Activated CD4-positive, alpha-beta memory T cell treated with anti-CD3 and anti-CD28 coated beads for 36 hours (primary cell): Measurements from ENCODE around the gene LRRC46. TPM values are rescaled to one million over a fixed set of nuclear protein-coding genes. Genes with fewer than 3 reads are reported as not detected.

Experiments
- CTCF ChIA-PET: fragments of 350-600 bp; sonication (Branson Sonifier 250); formaldehyde crosslinking; loops from one replicate; lab custom pipeline; 2021; ENCODE audit warnings: antibody characterized with exemption, inconsistent platforms; lab: Charles Lee
- POLR2A ChIA-PET: fragments of 350-600 bp; sonication (Branson Sonifier 250); formaldehyde crosslinking; loops from one replicate; lab custom pipeline; 2021; ENCODE audit warnings: antibody characterized with exemption; lab: Charles Lee
- DNase-seq: peaks from one replicate; pipeline ENCODE4 v3.0.0-alpha.2; 2020
- H3K27ac Mint-ChIP-seq: one replicate; pipeline ENCODE4 v1.8.0; 2021; ENCODE audit warnings: mixed read lengths
- H3K27me3 Mint-ChIP-seq: one replicate; pipeline ENCODE4 v1.8.0; 2021; ENCODE audit warnings: mixed read lengths
- H3K36me3 Mint-ChIP-seq: one replicate; pipeline ENCODE4 v1.8.0; 2021; ENCODE audit warnings: mixed read lengths
- H3K4me1 Mint-ChIP-seq: one replicate; pipeline ENCODE4 v1.8.0; 2021; ENCODE audit warnings: low read depth, mixed read lengths
- H3K4me3 Mint-ChIP-seq: one replicate; pipeline ENCODE4 v1.8.0; 2021; ENCODE audit warnings: mild to moderate bottlenecking, mixed read lengths
- H3K9me3 Mint-ChIP-seq: one replicate; pipeline ENCODE4 v1.8.0; 2021; ENCODE audit warnings: mixed read lengths
- intact Hi-C: fragments of 100-400 bp; cut with micrococcal nuclease; formaldehyde crosslinking; loops from one replicate; pipeline ENCODE4 v1.15.1; 2023
- total RNA-seq, 2 experiments: library from RNA; stranded (reverse); gene quantifications; one replicate each; pipeline ENCODE4 v1.2.3, GENCODE V29; 2021

LRRC46 gene
- total RNA-seq, 2 experiments from 2014 or later = 0.29 to 0.59 TPM

GRCh38 chr17:47810200-47810821 lies 21.2 kb upstream of the LRRC46 start:
- POLR2A ChIA-PET = interaction anchor here (1.2 to 1.3 kb wide), 2 partner anchors 11 to 116 kb away, joined by 4 read pairs; partner anchors contain the start of genes OSBPL7 and TBKBP1
- peaks cover 9% of the 10 kb centered on the region for H3K4me1 Mint-ChIP-seq
- no peaks in the 10 kb centered on the region for H3K9me3 Mint-ChIP-seq
- H3K27ac Mint-ChIP-seq = peak overlapping the region; percentile 62
- DNase-seq = peak; percentile 74
- H3K4me3 Mint-ChIP-seq = no peak overlapping the region
- peaks cover 24% of the 10 kb centered on the region for H3K36me3 Mint-ChIP-seq
- CTCF ChIA-PET = interaction anchor here (1.1 to 1.2 kb wide), 2 partner anchors 20 to 106 kb away, joined by 3 to 4 read pairs; no protein-coding TSS in a partner anchor
- H3K27me3 Mint-ChIP-seq = no peaks in the 10 kb centered on the region
- intact Hi-C loops = no loop called here

GRCh38 chr17:47810901-47811635 lies 20.4 kb upstream of the LRRC46 start:
- no peak for DNase-seq
- Mint-ChIP-seq H3K27me3 (no peaks in the 10 kb centered on the region), H3K36me3 (peaks cover 24% of the 10 kb centered on the region), H3K4me3 (no peak overlapping the region), H3K4me1 (peaks cover 9% of the 10 kb centered on the region), H3K9me3 (no peaks in the 10 kb centered on the region), H3K27ac (no peak overlapping the region)
- ChIA-PET CTCF (no interaction called here), POLR2A (no interaction called here)
- intact Hi-C loops = no loop called here

GRCh38 chr17:47811709-47812108 lies 19.8 kb upstream of the LRRC46 start:
- Mint-ChIP-seq H3K27me3 (no peaks in the 10 kb centered on the region), H3K36me3 (peaks cover 24% of the 10 kb centered on the region), H3K27ac (no peak overlapping the region)

DNA sequence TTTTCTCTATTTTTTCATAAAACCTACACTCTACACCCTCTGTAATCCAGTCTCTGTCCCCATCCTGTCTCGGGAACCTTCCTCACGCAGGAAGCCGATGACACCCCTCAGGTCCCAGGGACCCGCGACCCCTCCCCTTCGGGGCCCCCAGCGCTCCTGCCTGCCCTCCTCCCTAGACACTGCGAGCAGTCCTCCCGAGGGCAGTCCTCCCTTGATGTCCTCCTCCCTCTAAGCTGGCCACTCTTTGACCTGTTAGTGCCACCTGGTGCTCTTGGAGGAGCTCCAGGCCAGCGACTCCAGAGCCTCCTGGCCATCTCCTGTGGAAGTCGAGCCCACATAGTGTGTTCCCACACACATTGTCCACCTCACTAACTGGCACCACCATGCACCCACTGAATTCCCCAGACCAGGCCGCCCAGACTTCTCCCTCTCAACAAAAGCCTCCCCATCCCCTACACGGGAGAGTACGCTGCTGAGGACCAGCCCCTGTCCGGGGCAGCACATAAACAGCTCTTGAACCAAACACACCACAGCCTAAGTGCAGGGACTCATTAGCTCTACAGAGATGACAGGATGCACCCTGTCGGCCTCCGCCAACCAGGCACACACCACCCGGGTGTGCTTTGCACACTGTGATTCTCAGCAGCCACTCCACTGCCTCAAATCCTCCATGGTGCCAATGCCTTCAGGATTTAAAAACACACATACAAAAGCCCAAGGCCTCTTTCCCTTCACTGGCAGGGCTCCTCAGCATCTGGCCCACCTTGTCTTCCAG lies 19.1 kb upstream of the LRRC46 start:
- H3K9me3 Mint-ChIP-seq = no peaks in the 10 kb centered on the region
- H3K27ac Mint-ChIP-seq = no peak overlapping the region
- peaks cover 22% of the 10 kb centered on the region for H3K36me3 Mint-ChIP-seq
- intact Hi-C loops = no loop called here
- no peak overlapping the region for H3K4me3 Mint-ChIP-seq
- CTCF ChIA-PET = interaction anchor here (1.1 to 1.4 kb wide), 2 partner anchors 11 to 14 kb away, joined by 4 read pairs; no protein-coding TSS in a partner anchor
- POLR2A ChIA-PET = no interaction called here
- no peaks in the 10 kb centered on the region for H3K27me3 Mint-ChIP-seq
- no peak for DNase-seq
- peaks cover 9% of the 10 kb centered on the region for H3K4me1 Mint-ChIP-seq

More at GRCh38 chr17:47811709-47812108, 19.8 kb upstream of the LRRC46 start:
- ChIA-PET POLR2A (no interaction called here), CTCF (interaction anchor here (1.1 kb wide), 1 partner anchor 11 kb away, joined by 4 read pairs; no protein-coding TSS in a partner anchor)
- Mint-ChIP-seq H3K4me1 (peaks cover 9% of the 10 kb centered on the region), H3K9me3 (no peaks in the 10 kb centered on the region), H3K4me3 (no peak overlapping the region)
- no peak for DNase-seq
- intact Hi-C loops = no loop called here

GRCh38 chr17:47813077-47813476 lies 18.4 kb upstream of the LRRC46 start:
- ChIA-PET CTCF (interaction anchor here (1.4 kb wide), 1 partner anchor 15 kb away, joined by 4 read pairs; no protein-coding TSS in a partner anchor), POLR2A (no interaction called here)
- no peaks in the 10 kb centered on the region for H3K9me3 Mint-ChIP-seq
- no peak overlapping the region for H3K4me3 Mint-ChIP-seq
- peaks cover 9% of the 10 kb centered on the region for H3K4me1 Mint-ChIP-seq
- no peak overlapping the region for H3K27ac Mint-ChIP-seq
- H3K27me3 Mint-ChIP-seq = no peaks in the 10 kb centered on the region
- no peak for DNase-seq
- peaks cover 19% of the 10 kb centered on the region for H3K36me3 Mint-ChIP-seq
- intact Hi-C loops = no loop called here

DNA sequence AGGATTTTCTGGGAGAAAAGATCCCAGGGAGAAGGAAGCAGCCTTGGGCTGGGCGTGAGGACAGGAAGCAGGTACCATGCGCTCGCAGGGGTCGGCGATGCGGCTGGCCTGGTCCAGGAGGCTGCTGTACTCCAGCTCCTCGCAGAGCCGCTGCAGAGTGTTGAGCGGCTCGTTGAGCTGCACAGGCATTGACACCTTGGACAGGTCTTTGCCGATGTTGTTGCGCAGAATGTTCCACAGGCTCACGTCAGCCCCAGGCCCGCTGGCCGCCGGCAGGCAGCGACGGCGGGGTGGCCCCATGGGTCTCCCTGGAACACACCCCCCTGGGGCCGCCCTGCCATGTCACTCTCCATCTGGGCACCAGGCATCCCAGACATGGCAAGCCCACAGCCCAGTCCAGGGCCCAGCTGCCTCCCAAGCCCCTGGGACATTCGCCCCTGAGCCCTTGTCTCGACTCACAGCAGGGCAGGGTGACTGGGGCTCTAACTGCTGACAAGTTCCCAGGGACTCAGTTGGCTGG lies 17.9 kb upstream of the LRRC46 start:
- ChIA-PET POLR2A (no interaction called here), CTCF (no interaction called here)
- Mint-ChIP-seq H3K4me1 (peaks cover 9% of the 10 kb centered on the region), H3K27ac (no peak overlapping the region), H3K9me3 (no peaks in the 10 kb centered on the region), H3K27me3 (no peaks in the 10 kb centered on the region), H3K36me3 (peaks cover 19% of the 10 kb centered on the region), H3K4me3 (no peak overlapping the region)
- no peak for DNase-seq
- intact Hi-C loops = no loop called here

DNA sequence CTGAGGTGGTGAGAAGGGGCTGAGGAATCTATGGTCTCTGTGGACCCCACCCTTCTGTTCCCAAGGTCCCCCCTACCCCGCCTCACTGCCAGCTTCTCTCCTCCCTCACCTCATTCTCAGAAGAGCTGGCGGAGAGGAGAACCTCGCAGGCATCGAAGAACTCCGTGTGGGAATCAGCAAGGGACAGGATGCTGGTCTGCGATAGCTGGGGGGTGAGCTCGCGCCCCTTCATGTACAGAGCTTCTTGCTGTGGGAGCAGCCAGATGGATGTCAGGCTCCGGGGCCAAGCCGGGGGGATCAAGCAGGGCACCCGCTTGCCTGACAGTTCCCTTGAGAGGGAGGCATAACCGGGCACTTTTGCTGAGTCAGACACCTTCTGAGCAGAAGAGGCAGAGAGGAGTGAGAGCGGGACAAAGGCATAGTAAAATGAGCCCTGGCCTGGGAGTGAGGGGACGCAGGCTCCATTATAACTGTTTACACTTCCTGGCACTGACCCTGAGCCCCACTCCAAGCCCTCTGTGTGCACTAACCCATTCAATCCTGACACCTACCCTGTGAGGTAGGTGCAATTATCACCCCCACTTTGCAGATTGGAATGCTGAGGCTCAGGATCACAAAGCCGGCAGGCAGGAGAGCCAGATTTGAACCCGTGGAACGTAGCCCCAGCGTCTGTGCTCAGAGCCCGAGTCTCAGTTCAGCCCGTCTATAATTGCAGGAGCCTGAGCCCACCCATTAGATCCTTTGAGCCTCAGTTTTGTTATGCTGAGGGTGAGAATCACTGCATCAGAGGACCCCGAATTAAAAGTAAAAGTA lies 16.2 kb upstream of the LRRC46 start:
- Mint-ChIP-seq H3K36me3 (peaks cover 14% of the 10 kb centered on the region), H3K9me3 (no peaks in the 10 kb centered on the region), H3K4me3 (no peak overlapping the region), H3K27me3 (no peaks in the 10 kb centered on the region), H3K4me1 (peaks cover 5% of the 10 kb centered on the region), H3K27ac (no peak overlapping the region)
- DNase-seq = no peak
- POLR2A ChIA-PET = interaction anchor here (0.7 kb wide), 1 partner anchor 14 kb away, joined by 5 read pairs; no protein-coding TSS in a partner anchor
- intact Hi-C loops = no loop called here
- CTCF ChIA-PET = interaction anchor here (0.6 kb wide), 1 partner anchor 17 kb away, joined by 3 read pairs; no protein-coding TSS in a partner anchor

DNA sequence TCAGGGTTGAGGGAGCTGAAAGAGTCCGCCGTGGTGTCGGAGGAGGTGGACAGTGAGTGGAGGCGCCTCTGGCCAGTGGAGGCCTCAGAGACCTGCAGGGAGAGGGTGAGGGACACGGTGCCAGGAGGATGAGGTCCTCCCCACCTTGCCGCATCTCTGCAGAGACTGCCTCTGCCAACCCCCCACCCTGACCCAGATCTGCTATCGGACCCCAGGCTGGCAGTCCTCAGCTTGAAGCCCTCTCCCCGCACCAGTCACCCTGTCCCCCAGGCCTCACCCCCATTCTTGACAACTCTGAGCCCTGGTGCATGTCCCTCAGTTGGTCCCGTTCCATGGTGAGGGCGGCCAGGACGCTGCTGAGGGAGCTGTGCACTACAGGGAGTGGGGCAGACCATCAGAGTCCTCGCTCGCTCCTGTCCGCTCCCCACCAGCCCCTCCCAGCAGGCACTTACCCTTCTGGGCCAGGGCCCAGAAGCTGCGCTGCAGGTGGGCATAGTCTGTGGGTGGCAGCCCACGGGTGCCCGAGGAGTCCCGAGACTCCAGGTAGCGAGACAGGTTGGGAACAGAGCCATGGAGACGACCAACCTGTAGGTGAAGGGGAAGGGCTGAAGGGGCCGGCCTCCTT lies 15.2 kb upstream of the LRRC46 start:
- DNase-seq = no peak
- Mint-ChIP-seq H3K27ac (no peak overlapping the region), H3K36me3 (peaks cover 11% of the 10 kb centered on the region), H3K27me3 (no peaks in the 10 kb centered on the region), H3K4me1 (peaks cover 11% of the 10 kb centered on the region), H3K4me3 (no peak overlapping the region), H3K9me3 (no peaks in the 10 kb centered on the region)
- intact Hi-C loops = no loop called here
- ChIA-PET CTCF (no interaction called here), POLR2A (no interaction called here)

DNA sequence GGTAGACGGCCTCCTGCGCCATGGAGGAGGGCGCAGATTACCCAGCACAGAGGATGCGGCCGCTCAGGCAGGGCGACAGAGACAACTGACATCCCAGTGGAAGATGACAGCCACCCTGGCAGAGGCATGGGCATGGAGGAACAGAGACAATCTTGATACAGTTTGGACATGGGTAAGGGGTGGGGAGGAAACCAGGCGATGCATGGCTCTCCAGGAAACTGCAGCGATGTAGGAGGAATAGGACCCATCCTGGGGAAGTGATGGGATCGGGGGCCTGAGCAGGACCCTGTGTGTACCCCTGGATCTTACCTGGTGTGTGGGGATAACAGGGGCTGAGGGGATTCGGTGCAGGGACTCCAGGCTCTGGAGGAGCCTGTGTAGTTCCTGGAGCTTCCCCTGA lies 14.5 kb upstream of the LRRC46 start:
- Mint-ChIP-seq H3K4me1 (peaks cover 18% of the 10 kb centered on the region), H3K27ac (no peak overlapping the region), H3K9me3 (no peaks in the 10 kb centered on the region), H3K36me3 (peaks cover 9% of the 10 kb centered on the region), H3K27me3 (no peaks in the 10 kb centered on the region), H3K4me3 (no peak overlapping the region)
- POLR2A ChIA-PET = no interaction called here
- DNase-seq = no peak
- CTCF ChIA-PET = interaction anchor here (0.6 to 0.7 kb wide), 2 partner anchors 39 to 573 kb away, joined by 3 read pairs; no protein-coding TSS in a partner anchor
- intact Hi-C loops = no loop called here

- CTCF ChIA-PET = no interaction called here
- Mint-ChIP-seq H3K4me3 (no peak overlapping the region), H3K27ac (no peak overlapping the region), H3K4me1 (peaks cover 26% of the 10 kb centered on the region), H3K9me3 (no peaks in the 10 kb centered on the region), H3K36me3 (peaks cover 5% of the 10 kb centered on the region), H3K27me3 (no peaks in the 10 kb centered on the region)
- POLR2A ChIA-PET = no interaction called here
- intact Hi-C loops = no loop called here
- no peak for DNase-seq
These were observed 13.3 kb upstream of the LRRC46 start for GRCh38 chr17:47818002-47818695.
